HCT116 (cell line): ENCODE data around the gene TIAM2. TPM values are rescaled to one million over a fixed set of nuclear protein-coding genes. Genes with fewer than 3 reads are reported as not detected.

Experiments
- ATAC-seq: fragments of 200-7000 bp; cut with Tn5 transposase; 2 replicates; pipeline ENCODE4 v1.9.1; 2020; ENCODE audit warnings: mild to moderate bottlenecking, moderate library complexity
- BruUV-seq: library from RNA; stranded (reverse); fragments of 400-500 nt; replicated peaks from 2 replicates; lab custom pipeline; 2021; lab: Mats Ljungman, UMichigan
- CTCF ChIA-PET: fragments of 300-600 bp; sonication (Branson Sonifier 250); formaldehyde crosslinking; loops from one replicate; lab custom pipeline; 2021; ENCODE audit warnings: antibody characterized with exemption; lab: Charles Lee
- POLR2A ChIA-PET: fragments of 300-600, 350-600 bp; sonication (Branson Sonifier 250); formaldehyde crosslinking; loops from one replicate; lab custom pipeline; 2021; ENCODE audit warnings: antibody characterized with exemption; lab: Charles Lee
- RAD21 ChIA-PET, 2 experiments: fragments of 300-600 bp; sonication (Branson Sonifier 250); formaldehyde crosslinking; loops; one replicate each; lab custom pipeline; 2023; ENCODE audit warnings: low total read pairs in 2 of 2; ENCODE audit not compliant: uncharacterized antibody in 2 of 2, unreplicated experiment in 2 of 2, low non-redundant PET in 1 of 2; lab: Charles Lee
- DNase-seq: peaks from one replicate; pipeline ENCODE4 v3.0.0-alpha.2; 2010; ENCODE audit warnings: low read depth, low spot score
- H2AFZ ChIP-seq: fragments of 200-600 bp; shearing (Covaris generic), sonication (generic); 2 replicates; pipeline ENCODE4 v1.6.1; 2017; ENCODE audit warnings: low read depth, mixed run types, mixed read lengths, antibody characterized with exemption, low read length; ENCODE audit not compliant: poor library complexity, severe bottlenecking
- H3K27ac ChIP-seq: 2 replicates; pipeline ENCODE4 v1.5.1; 2012; ENCODE audit warnings: low read depth, low read length
- H3K27me3 ChIP-seq: fragments of 200-600 bp; sonication (generic); 2 replicates; pipeline ENCODE4 v1.6.1; 2016; ENCODE audit warnings: mixed run types, low read length, mixed read lengths; ENCODE audit not compliant: insufficient read depth
- H3K36me3 ChIP-seq, 2 experiments: fragments of 200-500 bp in 1 of 2; fragments of 200-600 bp in 1 of 2; sonication (Bioruptor generic) in 1 of 2; sonication (generic) in 1 of 2; 2 replicates each; pipeline versions ENCODE4 v1.5.1 to v1.6.1; 2014 to 2016; ENCODE audit warnings: low read length in 2 of 2, inconsistent platforms in 1 of 2, mixed read lengths in 1 of 2, mixed run types in 1 of 2; ENCODE audit not compliant: insufficient read depth in 2 of 2, control insufficient read depth in 1 of 2
- H3K4me1 ChIP-seq, 2 experiments: fragments of 200-600 bp in 1 of 2; sonication (generic) in 1 of 2; 2 replicates each; pipeline versions ENCODE4 v1.5.1 to v1.6.1; 2012 to 2017; ENCODE audit warnings: low read length in 2 of 2, inconsistent platforms in 1 of 2, mild to moderate bottlenecking in 1 of 2, mixed read lengths in 1 of 2, mixed run types in 1 of 2, moderate library complexity in 1 of 2; ENCODE audit not compliant: insufficient read depth in 2 of 2, control insufficient read depth in 1 of 2
- H3K4me2 ChIP-seq: fragments of 200-600 bp; sonication (generic); 2 replicates; pipeline ENCODE4 v1.6.1; 2017; ENCODE audit warnings: mixed run types, low read length, mixed read lengths
- H3K4me3 ChIP-seq, 2 experiments: fragments of 200-600 bp in 1 of 2; sonication (generic) in 1 of 2; replicated peaks in 1 of 2; 2 replicates each; pipeline ENCODE4 v1.5.1; 2011 to 2016; ENCODE audit warnings: low read length in 2 of 2, control low read depth in 1 of 2, low read depth in 1 of 2, mild to moderate bottlenecking in 1 of 2, mixed read lengths in 1 of 2, mixed run types in 1 of 2
- H3K79me2 ChIP-seq: fragments of 200-600 bp; sonication (generic); 2 replicates; pipeline ENCODE4 v1.6.1; 2017; ENCODE audit warnings: mild to moderate bottlenecking, mixed run types, low read length, moderate library complexity, mixed read lengths; ENCODE audit not compliant: insufficient read depth
- H3K9ac ChIP-seq: fragments of 200-600 bp; sonication (generic); 2 replicates; pipeline ENCODE4 v1.6.1; 2016; ENCODE audit warnings: low read length, mixed read lengths
- H3K9me2 ChIP-seq: fragments of 200-600 bp; sonication (generic), shearing (Covaris generic); 2 replicates; pipeline ENCODE4 v1.6.1; 2017; ENCODE audit warnings: mixed run types, mild to moderate bottlenecking, moderate library complexity; ENCODE audit not compliant: insufficient read depth
- H3K9me3 ChIP-seq, 2 experiments: fragments of 200-500 bp in 1 of 2; fragments of 200-600 bp in 1 of 2; sonication (Bioruptor generic) in 1 of 2; sonication (generic) in 1 of 2; 2 replicates each; pipeline ENCODE4 v1.6.1; 2014 to 2017; ENCODE audit warnings: low read length in 2 of 2, mixed read lengths in 2 of 2, inconsistent platforms in 1 of 2, low read depth in 1 of 2, mild to moderate bottlenecking in 1 of 2, mixed run types in 1 of 2, moderate library complexity in 1 of 2; ENCODE audit not compliant: control insufficient read depth in 1 of 2, insufficient read depth in 1 of 2
- H4K20me1 ChIP-seq: fragments of 200-600 bp; sonication (generic), shearing (Covaris generic); 2 replicates; pipeline ENCODE4 v1.6.1; 2017; ENCODE audit warnings: mixed run types, mild to moderate bottlenecking, moderate library complexity; ENCODE audit not compliant: insufficient read depth
- ATF3 ChIP-seq: IDR thresholded peaks from 2 replicates; pipeline ENCODE4 v1.6.1; 2012
- CBX3 ChIP-seq: IDR thresholded peaks from 2 replicates; pipeline ENCODE4 v1.6.1; 2012; ENCODE audit warnings: low read depth
- CEBPB ChIP-seq: IDR thresholded peaks from 2 replicates; pipeline ENCODE4 v1.6.1; 2012; ENCODE audit warnings: low read depth
- EGR1 ChIP-seq: IDR thresholded peaks from 2 replicates; pipeline ENCODE4 v1.6.1; 2012; ENCODE audit warnings: low read depth
- ELF1 ChIP-seq: IDR thresholded peaks from 2 replicates; pipeline ENCODE4 v1.6.1; 2012; ENCODE audit warnings: low read depth, borderline replicate concordance
- EZH2 ChIP-seq: fragments of 200-600 bp; sonication (generic); IDR thresholded peaks from 2 replicates; pipeline ENCODE4 v1.6.1; 2017; ENCODE audit warnings: antibody characterized with exemption, mixed run types
- JUND ChIP-seq: IDR thresholded peaks from 2 replicates; pipeline ENCODE4 v1.6.1; 2012
- POLR2A ChIP-seq: IDR thresholded peaks from 2 replicates; pipeline ENCODE4 v1.7.0; 2011; ENCODE audit warnings: borderline replicate concordance; ENCODE audit not compliant: insufficient read depth, insufficient read length; ENCODE audit errors: extremely low read depth
- RAD21 ChIP-seq: IDR thresholded peaks from 2 replicates; pipeline ENCODE4 v1.6.1; 2012; ENCODE audit warnings: low read depth, mild to moderate bottlenecking
- SIN3A ChIP-seq: IDR thresholded peaks from 2 replicates; pipeline ENCODE4 v1.6.1; 2012; ENCODE audit warnings: low read depth
- SP1 ChIP-seq: IDR thresholded peaks from 2 replicates; pipeline ENCODE4 v1.6.1; 2012; ENCODE audit warnings: low read depth
- SRF ChIP-seq: IDR thresholded peaks from 2 replicates; pipeline ENCODE4 v1.6.1; 2012; ENCODE audit warnings: low read depth
- TCF7L2 ChIP-seq: IDR thresholded peaks from 2 replicates; pipeline ENCODE4 v1.7.0; 2011; ENCODE audit warnings: borderline replicate concordance, inconsistent platforms; ENCODE audit not compliant: insufficient read depth, insufficient read length; ENCODE audit errors: extremely low read depth
- YY1 ChIP-seq: IDR thresholded peaks from 2 replicates; pipeline ENCODE4 v1.6.1; 2011; ENCODE audit warnings: low read length, low read depth, moderate library complexity, mild to moderate bottlenecking; ENCODE audit not compliant: insufficient replicate concordance; ENCODE audit errors: extremely low read depth
- ZBTB33 ChIP-seq: IDR thresholded peaks from 2 replicates; pipeline ENCODE4 v1.6.1; 2011; ENCODE audit warnings: mild to moderate bottlenecking, low read length, moderate library complexity; ENCODE audit not compliant: insufficient replicate concordance; ENCODE audit errors: extremely low read depth
- ZNF274 ChIP-seq: fragments of 200-500 bp; sonication (Bioruptor generic); IDR thresholded peaks from 2 replicates; pipeline ENCODE4 v1.6.1; 2014; ENCODE audit warnings: mild to moderate bottlenecking, low read depth, low read length, inconsistent platforms
- intact Hi-C: fragments of 100-400 bp; cut with micrococcal nuclease; formaldehyde crosslinking; loops from 2 replicates; pipeline ENCODE4 v1.10.0; 2022
- total RNA-seq: library from RNA; stranded (reverse); gene quantifications from one replicate; pipeline ENCODE4 v1.2.1, GENCODE V29; 2021; ENCODE audit not compliant: unreplicated experiment
- TF ChIP-seq, protein P1 (sequence below): IDR thresholded peaks from 2 replicates; pipeline ENCODE4 v1.6.1; 2012

Gene TIAM2
- total RNA-seq, 1 experiment from 2014 or later: 9.4 TPM

GRCh38 chr6:155290491-155290890 lies 295.4 kb downstream of the TIAM2 start:
- ChIA-PET RAD21 (no interaction called here), CTCF (no interaction called here), POLR2A (no interaction called here)
- BruUV-seq: no TSS peak
- no peaks in the 10 kb centered on the region for H3K27me3 ChIP-seq
- H3K79me2 ChIP-seq: peaks cover 3% of the 10 kb centered on the region; the same call in 1 of the 2 replicates
- no peak overlapping the region for H3K27ac ChIP-seq
- peaks cover 7 to 8% of the 10 kb centered on the region in 2 experiments for H3K4me1 ChIP-seq
- ATAC-seq (no peak), DNase-seq (no peak)
- H2AFZ ChIP-seq: no peak overlapping the region
- no peaks in the 10 kb centered on the region for H3K9me3 ChIP-seq
- no peak overlapping the region for H3K4me3 ChIP-seq
- H3K9ac ChIP-seq: no peak overlapping the region
- TF ChIP-seq ZNF274 (no peak), SP1 (no peak), JUND (no peak), YY1 (no peak), ZBTB33 (no peak), SIN3A (no peak), ATF3 (no peak), TCF7L2 (no peak), CBX3 (no peak), POLR2A (no peak), ELF1 (no peak), RAD21 (no peak), EZH2 (no peak), EGR1 (no peak), CEBPB (no peak), SRF (no peak)
- TF ChIP-seq, protein P1, sequence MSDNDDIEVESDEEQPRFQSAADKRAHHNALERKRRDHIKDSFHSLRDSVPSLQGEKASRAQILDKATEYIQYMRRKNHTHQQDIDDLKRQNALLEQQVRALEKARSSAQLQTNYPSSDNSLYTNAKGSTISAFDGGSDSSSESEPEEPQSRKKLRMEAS: no peak
- no peak overlapping the region for H3K4me2 ChIP-seq
- peaks cover 0 to 11% of the 10 kb centered on the region in 2 experiments for H3K36me3 ChIP-seq
- H3K9me2 ChIP-seq: no peaks in the 10 kb centered on the region
- intact Hi-C loops: no loop called here
- H4K20me1 ChIP-seq: no peaks in the 10 kb centered on the region
